ENCODE results near the gene RBMS1.

- no peak for TF ChIP-seq CTCF (IDR thresholded peaks at IDR 0.05; ENCODE audit: poor library complexity, severe bottlenecking)
- no peak for TF ChIP-seq RAD21 (conservative IDR thresholded peaks at IDR 0.05)
- TF ChIP-seq SMC3 (conservative IDR thresholded peaks at IDR 0.05; ENCODE audit: poor library complexity) = no peak
- no peak for TF ChIP-seq POLR2AphosphoS5 (IDR thresholded peaks at IDR 0.05)
- TF ChIP-seq EZH2 (IDR thresholded peaks at IDR 0.05; ENCODE audit: borderline replicate concordance, insufficient read depth, low read length, poor library complexity, severe bottlenecking) = no peak
- TF ChIP-seq MXI1 (conservative IDR thresholded peaks at IDR 0.05; ENCODE audit: poor library complexity, severe bottlenecking) = no peak
- no peak for TF ChIP-seq TAF1 (IDR thresholded peaks at IDR 0.05; ENCODE audit: low read depth)
- TF ChIP-seq, protein P1, sequence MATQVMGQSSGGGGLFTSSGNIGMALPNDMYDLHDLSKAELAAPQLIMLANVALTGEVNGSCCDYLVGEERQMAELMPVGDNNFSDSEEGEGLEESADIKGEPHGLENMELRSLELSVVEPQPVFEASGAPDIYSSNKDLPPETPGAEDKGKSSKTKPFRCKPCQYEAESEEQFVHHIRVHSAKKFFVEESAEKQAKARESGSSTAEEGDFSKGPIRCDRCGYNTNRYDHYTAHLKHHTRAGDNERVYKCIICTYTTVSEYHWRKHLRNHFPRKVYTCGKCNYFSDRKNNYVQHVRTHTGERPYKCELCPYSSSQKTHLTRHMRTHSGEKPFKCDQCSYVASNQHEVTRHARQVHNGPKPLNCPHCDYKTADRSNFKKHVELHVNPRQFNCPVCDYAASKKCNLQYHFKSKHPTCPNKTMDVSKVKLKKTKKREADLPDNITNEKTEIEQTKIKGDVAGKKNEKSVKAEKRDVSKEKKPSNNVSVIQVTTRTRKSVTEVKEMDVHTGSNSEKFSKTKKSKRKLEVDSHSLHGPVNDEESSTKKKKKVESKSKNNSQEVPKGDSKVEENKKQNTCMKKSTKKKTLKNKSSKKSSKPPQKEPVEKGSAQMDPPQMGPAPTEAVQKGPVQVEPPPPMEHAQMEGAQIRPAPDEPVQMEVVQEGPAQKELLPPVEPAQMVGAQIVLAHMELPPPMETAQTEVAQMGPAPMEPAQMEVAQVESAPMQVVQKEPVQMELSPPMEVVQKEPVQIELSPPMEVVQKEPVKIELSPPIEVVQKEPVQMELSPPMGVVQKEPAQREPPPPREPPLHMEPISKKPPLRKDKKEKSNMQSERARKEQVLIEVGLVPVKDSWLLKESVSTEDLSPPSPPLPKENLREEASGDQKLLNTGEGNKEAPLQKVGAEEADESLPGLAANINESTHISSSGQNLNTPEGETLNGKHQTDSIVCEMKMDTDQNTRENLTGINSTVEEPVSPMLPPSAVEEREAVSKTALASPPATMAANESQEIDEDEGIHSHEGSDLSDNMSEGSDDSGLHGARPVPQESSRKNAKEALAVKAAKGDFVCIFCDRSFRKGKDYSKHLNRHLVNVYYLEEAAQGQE (IDR thresholded peaks at IDR 0.05; ENCODE audit: borderline replicate concordance) = no peak
- TF ChIP-seq EP300 (conservative IDR thresholded peaks at IDR 0.05; ENCODE audit: poor library complexity, severe bottlenecking) = no peak
These were observed 81.7 kb downstream of the RBMS1 start for GRCh38 chr2:160411955-160412354.

Data from neural cell (in vitro differentiated cells).